ENCODE results near the gene OR51T1. TPM values are rescaled to one million over a fixed set of nuclear protein-coding genes. Genes with fewer than 3 reads are reported as not detected.

The OR51T1 gene
- total and polyA plus RNA-seq, 12 donors = not detected

GRCh38 chr11:4921796-4922195, 40.1 kb downstream of the OR51T1 start:
- no peaks in the 10 kb centered on the region for H3K4me1 ChIP-seq
- H3K4me3 ChIP-seq = no peak overlapping the region
- TF ChIP-seq CTCF (IDR thresholded peaks at IDR 0.05) = no peak
- 81% methylated on average over 1 of the region's 1 CpG for WGBS, 2 donors
- intact Hi-C loops (cut with DNase I) = no loop called here
- ATAC-seq (no peak), DNase-seq (no peak)
- no peak overlapping the region for H3K27ac ChIP-seq
- no peaks in the 10 kb centered on the region for H3K36me3 ChIP-seq
- no peaks in the 10 kb centered on the region for H3K9me3 ChIP-seq
- no peaks in the 10 kb centered on the region for H3K27me3 ChIP-seq

- no peak overlapping the region for H3K4me3 ChIP-seq
- intact Hi-C loops (cut with DNase I) = no loop called here
- H3K36me3 ChIP-seq = no peaks in the 10 kb centered on the region
- no peak for TF ChIP-seq CTCF (IDR thresholded peaks at IDR 0.05)
- ATAC-seq (no peak), DNase-seq (no peak)
- H3K27me3 ChIP-seq = no peaks in the 10 kb centered on the region
- no peak overlapping the region for H3K27ac ChIP-seq
- H3K4me1 ChIP-seq = no peaks in the 10 kb centered on the region
- 66 to 74% methylated on average over 1 of the region's 1 CpG for WGBS, 2 donors
- H3K9me3 ChIP-seq = no peaks in the 10 kb centered on the region
Observed at GRCh38 chr11:4922304-4922703, 40.6 kb downstream of the OR51T1 start.

- ATAC-seq = no peak
- intact Hi-C loops (cut with DNase I) = no loop called here
- no peak for DNase-seq
Observed at GRCh38 chr11:4924239-4924638, 42.5 kb downstream of the OR51T1 start, which contains the start of gene OR51G1. OR51G1 (minus strand) TSS chr11:4924339; CDS start chr11:4924339, 0 bp downstream.

GRCh38 chr11:4926608-4927007, 44.9 kb downstream of the OR51T1 start:
- no peak for TF ChIP-seq CTCF (IDR thresholded peaks at IDR 0.05)
- DNase-seq = no peak
- intact Hi-C loops (cut with DNase I) = no loop called here
- Histone ChIP-seq H3K9me3 (no peaks in the 10 kb centered on the region), H3K36me3 (no peaks in the 10 kb centered on the region), H3K27ac (no peak overlapping the region), H3K27me3 (no peaks in the 10 kb centered on the region), H3K4me1 (no peaks in the 10 kb centered on the region), H3K4me3 (no peak overlapping the region)
- ATAC-seq = no peak

More at GRCh38 chr11:4924239-4924638, 42.5 kb downstream of the OR51T1 start, which contains the start of gene OR51G1:
- no peaks in the 10 kb centered on the region for H3K36me3 ChIP-seq
- 70 to 73% methylated on average over 1 of the region's 1 CpG for WGBS, 2 donors
- H3K4me1 ChIP-seq = no peaks in the 10 kb centered on the region
- H3K27ac ChIP-seq = no peak within 1 kb of the TSS
- no peaks in the 10 kb centered on the region for H3K9me3 ChIP-seq
- no peak within 1 kb of the TSS for H3K4me3 ChIP-seq
- no peaks in the 10 kb centered on the region for H3K27me3 ChIP-seq
- TF ChIP-seq CTCF (IDR thresholded peaks at IDR 0.05) = no peak

Other genes with a start within 250 kb of the OR51T1 start
- not detected for gene OR51D1, start 244.4 kb upstream of the OR51T1 start, total RNA-seq
- not detected for gene OR51D1, start 244.4 kb upstream of the OR51T1 start, polyA plus RNA-seq
- 1 to 10 TPM in 9 of 10 donors, under 1 TPM in 1; 0.68 to 3.4 (median 1.6) TPM for gene OR51E1, start 237.9 kb upstream of the OR51T1 start, total RNA-seq
- 1 to 10 TPM; 2.3 to 2.6 TPM for gene OR51E1, start 237.9 kb upstream of the OR51T1 start, polyA plus RNA-seq
- gene OR51E2, start 184.0 kb upstream of the OR51T1 start, total RNA-seq = under 1 TPM in 4 of 10 donors, not detected in 6; 0.12 to 0.25 (median 0.16) TPM
- under 1 TPM; 0.07 to 0.25 TPM for gene OR51E2, start 184.0 kb upstream of the OR51T1 start, polyA plus RNA-seq
- not detected for gene MMP26, start 177.1 kb upstream of the OR51T1 start, total RNA-seq
- gene MMP26, start 177.1 kb upstream of the OR51T1 start, polyA plus RNA-seq = not detected
- gene OR51F1, start 112.0 kb upstream of the OR51T1 start, total RNA-seq = not detected
- gene OR51F1, start 112.0 kb upstream of the OR51T1 start, polyA plus RNA-seq = not detected
- not detected for gene OR52R1, start 77.5 kb upstream of the OR51T1 start, total RNA-seq
- gene OR52R1, start 77.5 kb upstream of the OR51T1 start, polyA plus RNA-seq = not detected
- gene OR51F2, start 60.6 kb upstream of the OR51T1 start, total RNA-seq = not detected
- gene OR51F2, start 60.6 kb upstream of the OR51T1 start, polyA plus RNA-seq = not detected
- not detected for gene OR51S1, start 32.7 kb upstream of the OR51T1 start, total RNA-seq
- not detected for gene OR51S1, start 32.7 kb upstream of the OR51T1 start, polyA plus RNA-seq
- gene OR51A7, start 21.9 kb downstream of the OR51T1 start, total RNA-seq = not detected
- not detected for gene OR51A7, start 21.9 kb downstream of the OR51T1 start, polyA plus RNA-seq
- gene OR51G2, start 37.5 kb downstream of the OR51T1 start, total RNA-seq = not detected
- gene OR51G2, start 37.5 kb downstream of the OR51T1 start, polyA plus RNA-seq = not detected
- not detected for gene OR51G1, start 42.4 kb downstream of the OR51T1 start, total RNA-seq
- gene OR51G1, start 42.4 kb downstream of the OR51T1 start, polyA plus RNA-seq = not detected
- not detected for gene OR51A4, start 65.7 kb downstream of the OR51T1 start, total RNA-seq
- not detected for gene OR51A4, start 65.7 kb downstream of the OR51T1 start, polyA plus RNA-seq
- not detected for gene OR51A2, start 73.8 kb downstream of the OR51T1 start, total RNA-seq
- gene OR51A2, start 73.8 kb downstream of the OR51T1 start, polyA plus RNA-seq = not detected
- not detected for gene OR51L1, start 113.0 kb downstream of the OR51T1 start, total RNA-seq
- not detected for gene OR51L1, start 113.0 kb downstream of the OR51T1 start, polyA plus RNA-seq
- gene OR52J3, start 164.6 kb downstream of the OR51T1 start, total RNA-seq = not detected
- not detected for gene OR52J3, start 164.6 kb downstream of the OR51T1 start, polyA plus RNA-seq
- gene OR52E2, start 177.7 kb downstream of the OR51T1 start, total RNA-seq = not detected
- gene OR52E2, start 177.7 kb downstream of the OR51T1 start, polyA plus RNA-seq = not detected
- gene OR52E1, start 187.7 kb downstream of the OR51T1 start, total RNA-seq = not detected
- gene OR52E1, start 187.7 kb downstream of the OR51T1 start, polyA plus RNA-seq = not detected